Natural killer cell (primary cell): ENCODE results near the gene RAD51B. TPM values are rescaled to one million over a fixed set of nuclear protein-coding genes. Genes with fewer than 3 reads are reported as not detected.

Source experiments
- ATAC-seq, 3 donors: fragments of 150-1000 bp in 2 of 3; fragments of 200-7000 bp in 1 of 3; cut with Tn5 transposase; 1 replicate in 1 of 3; 2 replicates in 2 of 3; pipeline ENCODE4 v1.10.0; 2021; ENCODE audit warnings: mild to moderate bottlenecking in 2 of 3, moderate library complexity in 2 of 3
- DNase-seq, 2 donors: peaks; one replicate each; pipeline versions ENCODE4 v3.0.0 to v3.0.0-alpha.2; 2013 to 2021; ENCODE audit warnings: mixed read lengths in 1 of 2
- H3K27ac ChIP-seq: one replicate; pipeline ENCODE4 v1.5.1; 2013; ENCODE audit warnings: mild to moderate bottlenecking, low read length
- H3K27me3 ChIP-seq: one replicate; pipeline ENCODE4 v1.6.1; 2013; ENCODE audit warnings: low read length; ENCODE audit not compliant: control insufficient read depth, insufficient read depth
- H3K36me3 ChIP-seq: one replicate; pipeline ENCODE4 v1.6.1; 2013; ENCODE audit warnings: low read length; ENCODE audit not compliant: control insufficient read depth, insufficient read depth
- H3K4me1 ChIP-seq: one replicate; pipeline ENCODE4 v1.6.1; 2013; ENCODE audit warnings: low read length; ENCODE audit not compliant: control insufficient read depth, insufficient read depth
- H3K4me3 ChIP-seq: one replicate; pipeline ENCODE4 v1.5.1; 2013; ENCODE audit warnings: low read length
- H3K9me3 ChIP-seq: one replicate; pipeline ENCODE4 v1.6.1; 2013; ENCODE audit warnings: low read length; ENCODE audit not compliant: control insufficient read depth, insufficient read depth
- H3K27ac Mint-ChIP-seq, 2 donors: one replicate each; pipeline ENCODE4 v1.8.0; 2022; ENCODE audit warnings: mild to moderate bottlenecking in 2 of 2, mixed read lengths in 2 of 2, moderate library complexity in 1 of 2
- H3K27me3 Mint-ChIP-seq, 2 donors: one replicate each; pipeline ENCODE4 v1.8.0; 2022; ENCODE audit warnings: low read depth in 2 of 2, mixed read lengths in 2 of 2
- H3K36me3 Mint-ChIP-seq: one replicate; pipeline ENCODE4 v1.8.0; 2022; ENCODE audit warnings: mixed read lengths
- H3K4me1 Mint-ChIP-seq, 2 donors: one replicate each; pipeline ENCODE4 v1.8.0; 2022; ENCODE audit warnings: mixed read lengths in 2 of 2
- H3K4me3 Mint-ChIP-seq: one replicate; pipeline ENCODE4 v1.8.0; 2022; ENCODE audit warnings: mild to moderate bottlenecking, moderate library complexity, mixed read lengths
- H3K9me3 Mint-ChIP-seq, 2 donors: one replicate each; pipeline ENCODE4 v1.8.0; 2022; ENCODE audit warnings: mixed read lengths in 2 of 2
- WGBS: methylation state at CpG from one replicate; pipeline ENCODE4 v1.1.7; 2013; ENCODE audit warnings: missing lambda C conversion rate; ENCODE audit not compliant: insufficient coverage; 5-methylcytosine and 5-hydroxymethylcytosine counted together
- intact Hi-C: fragments of 100-400 bp; cut with micrococcal nuclease; formaldehyde crosslinking; loops from one replicate; pipeline ENCODE4 v1.14.2; 2022
- total RNA-seq, 4 donors: library from RNA; stranded (reverse); fragments of 120-200 nt in 1 of 4; gene quantifications; one replicate each; pipeline versions ENCODE4 v1.2.3 to v1.2.4, GENCODE V29; 2013 to 2022
- TF ChIP-seq, protein P1 (sequence below): fragments of 200-600 bp; IDR thresholded peaks from one replicate; pipeline ENCODE4 v1.8.0; 2022; ENCODE audit warnings: antibody characterized with exemption

Gene RAD51B
- total RNA-seq, 3 donors from 2014 or later (not counting 1 experiment from before 2014, with no cell fraction given): 28.1 to 37.6 (median 28.6) TPM

DNA sequence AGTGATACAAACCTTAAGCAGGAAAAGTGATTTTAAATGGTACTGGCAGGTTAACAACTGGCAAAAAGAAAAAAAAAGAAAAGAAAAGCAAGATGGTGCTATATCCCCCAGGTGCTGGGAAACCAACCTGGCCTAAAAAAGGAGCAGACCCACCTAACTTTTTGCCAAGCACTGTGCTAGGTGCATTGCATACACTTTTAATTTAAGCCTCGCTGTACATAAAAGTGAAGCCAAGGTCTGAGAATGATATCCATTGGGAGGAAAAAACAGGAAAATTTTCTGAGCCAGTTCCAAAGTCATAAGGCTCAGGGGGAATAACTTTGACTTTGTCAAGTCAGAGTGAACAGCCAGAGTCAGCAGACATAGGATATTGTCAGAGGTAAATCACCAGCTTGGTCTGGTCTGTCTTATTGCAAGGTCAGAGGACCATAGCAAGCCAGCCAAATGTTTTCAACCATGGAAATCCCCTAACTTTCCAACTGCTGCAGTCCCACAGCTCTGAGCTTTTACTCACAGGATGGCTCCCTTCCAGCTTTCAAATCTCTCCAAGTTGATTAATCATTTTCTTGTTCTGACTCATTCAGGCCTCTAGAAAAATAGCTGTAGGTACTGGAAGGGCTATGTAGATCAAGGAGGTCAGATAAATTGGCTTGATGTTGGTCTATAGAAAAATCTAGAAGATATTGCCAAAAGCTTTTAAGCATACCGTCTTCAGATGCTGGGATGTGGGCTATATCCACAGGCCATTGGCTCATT is 412.9 kb downstream of the RAD51B start:
- Histone ChIP-seq H3K27me3 (no peaks in the 10 kb centered on the region), H3K4me3 (no peak overlapping the region), H3K4me1 (no peaks in the 10 kb centered on the region), H3K27ac (no peak overlapping the region), H3K36me3 (no peaks in the 10 kb centered on the region), H3K9me3 (no peaks in the 10 kb centered on the region)
- Mint-ChIP-seq H3K36me3 (no peaks in the 10 kb centered on the region), H3K4me3 (no peak overlapping the region), H3K27me3 (no peaks in the 10 kb centered on the region), H3K27ac (no peak overlapping the region), H3K4me1 (no peaks in the 10 kb centered on the region), H3K9me3 (no peaks in the 10 kb centered on the region)
- intact Hi-C loops: no loop called here
- WGBS: 83% methylated on average over 2 of the region's 2 CpGs
- DNase-seq: no peak
- ATAC-seq: no peak
- TF ChIP-seq, protein P1, sequence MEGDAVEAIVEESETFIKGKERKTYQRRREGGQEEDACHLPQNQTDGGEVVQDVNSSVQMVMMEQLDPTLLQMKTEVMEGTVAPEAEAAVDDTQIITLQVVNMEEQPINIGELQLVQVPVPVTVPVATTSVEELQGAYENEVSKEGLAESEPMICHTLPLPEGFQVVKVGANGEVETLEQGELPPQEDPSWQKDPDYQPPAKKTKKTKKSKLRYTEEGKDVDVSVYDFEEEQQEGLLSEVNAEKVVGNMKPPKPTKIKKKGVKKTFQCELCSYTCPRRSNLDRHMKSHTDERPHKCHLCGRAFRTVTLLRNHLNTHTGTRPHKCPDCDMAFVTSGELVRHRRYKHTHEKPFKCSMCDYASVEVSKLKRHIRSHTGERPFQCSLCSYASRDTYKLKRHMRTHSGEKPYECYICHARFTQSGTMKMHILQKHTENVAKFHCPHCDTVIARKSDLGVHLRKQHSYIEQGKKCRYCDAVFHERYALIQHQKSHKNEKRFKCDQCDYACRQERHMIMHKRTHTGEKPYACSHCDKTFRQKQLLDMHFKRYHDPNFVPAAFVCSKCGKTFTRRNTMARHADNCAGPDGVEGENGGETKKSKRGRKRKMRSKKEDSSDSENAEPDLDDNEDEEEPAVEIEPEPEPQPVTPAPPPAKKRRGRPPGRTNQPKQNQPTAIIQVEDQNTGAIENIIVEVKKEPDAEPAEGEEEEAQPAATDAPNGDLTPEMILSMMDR: no peak

- DNase-seq (no peak), ATAC-seq (no peak)
- no peak overlapping the region for H3K4me3 ChIP-seq
- H3K9me3 Mint-ChIP-seq: no peaks in the 10 kb centered on the region
- TF ChIP-seq, protein P1: no peak
- intact Hi-C loops: no loop called here
- no peaks in the 10 kb centered on the region for H3K4me1 Mint-ChIP-seq
- H3K27ac ChIP-seq: no peak overlapping the region
- H3K27me3 ChIP-seq: no peaks in the 10 kb centered on the region
- no peak overlapping the region for H3K4me3 Mint-ChIP-seq
- H3K9me3 ChIP-seq: no peaks in the 10 kb centered on the region
- H3K27me3 Mint-ChIP-seq: no peaks in the 10 kb centered on the region
- H3K36me3 Mint-ChIP-seq: no peaks in the 10 kb centered on the region
- no peak overlapping the region for H3K27ac Mint-ChIP-seq
- H3K4me1 ChIP-seq: no peaks in the 10 kb centered on the region
- H3K36me3 ChIP-seq: no peaks in the 10 kb centered on the region
Measured at GRCh38 chr14:68233101-68233784, 413.7 kb downstream of the RAD51B start.

DNA sequence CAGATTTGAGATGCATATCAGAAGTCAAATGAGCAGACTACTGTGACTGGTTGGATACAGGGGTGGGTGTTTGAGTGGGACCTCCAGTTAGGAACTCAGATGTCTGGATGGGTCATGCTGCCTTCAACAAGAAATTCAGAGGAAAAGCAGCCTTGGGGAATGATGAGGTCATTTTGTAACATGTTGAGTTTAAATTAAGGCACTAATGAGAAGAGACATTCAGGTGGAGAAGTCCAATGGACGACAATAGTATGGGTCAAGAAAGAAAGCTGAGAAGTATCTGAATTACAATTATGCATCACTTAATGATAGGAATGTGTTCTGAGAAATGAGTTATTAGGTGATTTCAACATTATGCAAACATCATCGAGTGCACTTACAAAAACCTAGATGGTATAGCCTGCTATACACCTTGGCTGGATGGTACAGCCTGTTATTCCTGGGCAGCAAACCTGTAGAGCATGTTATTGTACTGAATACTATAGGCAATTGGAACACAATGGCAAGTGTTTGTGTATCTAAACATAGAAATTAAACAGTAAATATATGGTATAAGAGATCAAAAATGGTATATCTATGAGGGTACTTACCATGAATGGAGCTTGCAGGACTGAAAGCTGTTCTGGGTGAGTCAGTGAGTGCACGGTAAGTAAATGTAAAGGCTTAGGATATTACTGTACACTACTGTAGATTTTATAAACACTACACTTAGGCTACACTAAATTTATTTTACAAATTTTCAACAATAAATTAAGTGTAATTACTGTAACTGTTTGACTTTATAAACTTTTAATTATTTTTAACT is 414.7 kb downstream of the RAD51B start:
- ATAC-seq (no peak), DNase-seq (no peak)
- Histone ChIP-seq H3K4me3 (no peak overlapping the region), H3K9me3 (no peaks in the 10 kb centered on the region), H3K4me1 (no peaks in the 10 kb centered on the region), H3K36me3 (no peaks in the 10 kb centered on the region), H3K27ac (no peak overlapping the region), H3K27me3 (no peaks in the 10 kb centered on the region)
- no peak overlapping the region for H3K4me3 Mint-ChIP-seq
- H3K36me3 Mint-ChIP-seq: no peaks in the 10 kb centered on the region
- WGBS: 97% methylated on average over 2 of the region's 3 CpGs
- no peaks in the 10 kb centered on the region for H3K27me3 Mint-ChIP-seq
- H3K27ac Mint-ChIP-seq: no peak overlapping the region
- no peaks in the 10 kb centered on the region for H3K9me3 Mint-ChIP-seq
- TF ChIP-seq, protein P1: no peak
- intact Hi-C loops: no loop called here
- H3K4me1 Mint-ChIP-seq: no peaks in the 10 kb centered on the region
